H1 (cell line): Measurements from ENCODE around the gene HIVEP2. TPM values are rescaled to one million over a fixed set of nuclear protein-coding genes. Genes with fewer than 3 reads are reported as not detected.

Experiments used
- CTCF ChIA-PET: fragments of 300-600 bp; sonication (Branson Sonifier 250); formaldehyde crosslinking; loops from one replicate; lab custom pipeline; 2021; ENCODE audit not compliant: partially characterized antibody; lab: Charles Lee
- POLR2A ChIA-PET: fragments of 300-600 bp; sonication (Branson Sonifier 250); formaldehyde crosslinking; loops from one replicate; lab custom pipeline; 2021; ENCODE audit warnings: inconsistent platforms; ENCODE audit not compliant: partially characterized antibody; lab: Charles Lee
- DNase-seq, 2 experiments: peaks; one replicate each; pipeline versions ENCODE4 v3.0.0 to v3.0.0-alpha.2; 2010 to 2022; ENCODE audit warnings: low spot score in 2 of 2, low read depth in 1 of 2, mixed read lengths in 1 of 2
- FAIRE-seq: peaks from 2 replicates; lab custom pipeline; 2011; peaks lifted over from hg19 to GRCh38; lab: Jason Lieb, UNC
- H2AFZ ChIP-seq: 2 replicates; pipeline ENCODE4 v1.8.1; 2012; ENCODE audit warnings: low read length, inconsistent platforms
- H2AK5ac ChIP-seq: 2 replicates; pipeline ENCODE4 v1.6.1; 2013; ENCODE audit warnings: low read depth, low read length
- H2BK120ac ChIP-seq: replicated peaks from 2 replicates; pipeline ENCODE3; 2013; ENCODE audit warnings: low read depth, low read length, inconsistent platforms
- H2BK12ac ChIP-seq: 2 replicates; pipeline ENCODE4 v1.6.1; 2013; ENCODE audit warnings: low read depth, low read length
- H2BK15ac ChIP-seq: 2 replicates; pipeline ENCODE4 v1.6.1; 2013; ENCODE audit warnings: low read length
- H2BK20ac ChIP-seq: 2 replicates; pipeline ENCODE4 v1.6.1; 2013; ENCODE audit warnings: low read length
- H2BK5ac ChIP-seq: 2 replicates; pipeline ENCODE4 v1.6.1; 2013; ENCODE audit warnings: low read depth, low read length
- H3K14ac ChIP-seq: 2 replicates; pipeline ENCODE4 v1.6.1; 2013; ENCODE audit warnings: inconsistent platforms; ENCODE audit not compliant: insufficient read length
- H3K18ac ChIP-seq: 2 replicates; pipeline ENCODE4 v1.6.1; 2013; ENCODE audit warnings: low read length; ENCODE audit errors: extremely low read depth
- H3K23ac ChIP-seq: 2 replicates; pipeline ENCODE4 v1.6.1; 2013; ENCODE audit warnings: inconsistent platforms; ENCODE audit not compliant: insufficient read length
- H3K23me2 ChIP-seq: 2 replicates; pipeline ENCODE4 v1.6.1; 2013; ENCODE audit warnings: low read depth, low read length
- H3K27ac ChIP-seq: 2 replicates; pipeline ENCODE4 v1.6.1; 2011; ENCODE audit warnings: low read depth, low read length, inconsistent platforms
- H3K27me3 ChIP-seq, 4 experiments: replicated peaks in 1 of 4; 1 replicate in 1 of 4; 2 replicates in 3 of 4; pipeline versions ENCODE4 v1.6.1 to v1.8.1; 2011 to 2013; ENCODE audit warnings: low read length in 3 of 4, mild to moderate bottlenecking in 3 of 4, inconsistent platforms in 2 of 4, mixed read lengths in 2 of 4, moderate library complexity in 1 of 4; ENCODE audit not compliant: control insufficient read depth in 3 of 4, insufficient read depth in 3 of 4; ENCODE audit errors: extremely low read depth in 1 of 4
- H3K36me3 ChIP-seq, 4 experiments: 2 replicates each; pipeline versions ENCODE4 v1.6.1 to v1.8.1; 2011 to 2013; ENCODE audit warnings: mild to moderate bottlenecking in 4 of 4, low read length in 3 of 4, moderate library complexity in 2 of 4, control low read depth in 1 of 4, inconsistent platforms in 1 of 4; ENCODE audit not compliant: insufficient read depth in 4 of 4, control insufficient read depth in 2 of 4
- H3K4ac ChIP-seq: replicated peaks from 2 replicates; pipeline ENCODE3; 2013; ENCODE audit warnings: low read length, low read depth, mixed read lengths, inconsistent platforms; ENCODE audit not compliant: insufficient read length
- H3K4me1 ChIP-seq, 4 experiments: replicated peaks in 1 of 4; 1 replicate in 1 of 4; 2 replicates in 3 of 4; pipeline versions ENCODE4 v1.6.1 to v1.8.1; 2011 to 2013; ENCODE audit warnings: low read length in 3 of 4, inconsistent platforms in 2 of 4, mixed read lengths in 1 of 4; ENCODE audit not compliant: insufficient read depth in 4 of 4, control insufficient read depth in 3 of 4
- H3K4me2 ChIP-seq, 2 experiments: 2 replicates each; pipeline versions ENCODE4 v1.6.1 to v1.8.1; 2011 to 2013; ENCODE audit warnings: low read depth in 2 of 2, low read length in 2 of 2, control low read depth in 1 of 2, inconsistent platforms in 1 of 2, mild to moderate bottlenecking in 1 of 2; ENCODE audit not compliant: insufficient read depth in 1 of 2
- H3K4me3 ChIP-seq, 4 experiments: fragments of 200-600, 300-600 bp in 1 of 4; sonication (generic), shearing (Covaris generic), sonication (Bioruptor Twin) in 1 of 4; 2 replicates each; pipeline versions ENCODE4 v1.5.1 to v1.8.1; 2011 to 2016; ENCODE audit warnings: low read length in 4 of 4, low read depth in 3 of 4, control low read depth in 2 of 4, inconsistent platforms in 2 of 4, mild to moderate bottlenecking in 2 of 4, mixed read lengths in 1 of 4, moderate library complexity in 1 of 4; ENCODE audit not compliant: insufficient read depth in 2 of 4; ENCODE audit errors: extremely low read depth in 1 of 4
- H3K56ac ChIP-seq: replicated peaks from 2 replicates; pipeline ENCODE3; 2013; ENCODE audit warnings: low read depth, mild to moderate bottlenecking, mixed read lengths, low read length, inconsistent platforms; ENCODE audit not compliant: insufficient read length
- H3K79me1 ChIP-seq: 2 replicates; pipeline ENCODE4 v1.6.1; 2013; ENCODE audit warnings: low read depth, low read length, control low read depth
- H3K79me2 ChIP-seq, 2 experiments: 2 replicates each; pipeline versions ENCODE4 v1.6.1 to v1.8.1; 2012 to 2013; ENCODE audit warnings: low read length in 2 of 2, mild to moderate bottlenecking in 2 of 2, inconsistent platforms in 1 of 2; ENCODE audit not compliant: insufficient read depth in 2 of 2, control insufficient read depth in 1 of 2
- H3K9ac ChIP-seq, 4 experiments: replicated peaks in 1 of 4; 1 replicate in 1 of 4; 2 replicates in 3 of 4; pipeline versions ENCODE4 v1.6.1 to v1.8.1; 2011 to 2013; ENCODE audit warnings: low read depth in 3 of 4, low read length in 3 of 4, control low read depth in 2 of 4, mild to moderate bottlenecking in 2 of 4, moderate library complexity in 2 of 4, inconsistent platforms in 1 of 4; ENCODE audit errors: extremely low read depth in 1 of 4
- H3K9me3 ChIP-seq, 2 experiments: 2 replicates each; pipeline versions ENCODE4 v1.6.1 to v1.8.1; 2012 to 2013; ENCODE audit warnings: mild to moderate bottlenecking in 2 of 2, moderate library complexity in 2 of 2, control low read depth in 1 of 2, inconsistent platforms in 1 of 2, low read depth in 1 of 2, low read length in 1 of 2, mixed read lengths in 1 of 2; ENCODE audit not compliant: insufficient read depth in 2 of 2
- H4K20me1 ChIP-seq, 2 experiments: replicated peaks in 1 of 2; 2 replicates each; pipeline versions ENCODE3 to v1.8.1; 2011 to 2013; ENCODE audit warnings: inconsistent platforms in 2 of 2, low read length in 2 of 2, mild to moderate bottlenecking in 1 of 2; ENCODE audit not compliant: insufficient read depth in 2 of 2, control insufficient read depth in 1 of 2
- H4K5ac ChIP-seq: 2 replicates; pipeline ENCODE4 v1.6.1; 2013; ENCODE audit warnings: low read length, low read depth, mixed read lengths, inconsistent platforms; ENCODE audit not compliant: insufficient read length
- H4K8ac ChIP-seq: 2 replicates; pipeline ENCODE4 v1.8.0; 2013; ENCODE audit warnings: mild to moderate bottlenecking, moderate library complexity, low read length, inconsistent platforms; ENCODE audit not compliant: insufficient read depth; ENCODE audit errors: extremely low read depth
- H4K91ac ChIP-seq: replicated peaks from 2 replicates; pipeline ENCODE3; 2013; ENCODE audit warnings: low read length, mixed read lengths, inconsistent platforms; ENCODE audit not compliant: insufficient read length
- ASH2L ChIP-seq: fragments of 200-600, 300-600 bp; sonication (generic); IDR thresholded peaks from one replicate; pipeline ENCODE4 v1.7.1; 2017; ENCODE audit warnings: low read length
- BACH1 ChIP-seq: IDR thresholded peaks from 2 replicates; pipeline ENCODE4 v1.6.1; 2012; ENCODE audit warnings: low read length, improper control_type of control experiment
- FOSL1 ChIP-seq: IDR thresholded peaks from 2 replicates; pipeline ENCODE4 v1.6.1; 2011; ENCODE audit warnings: mild to moderate bottlenecking, low read depth, low read length, moderate library complexity; ENCODE audit not compliant: insufficient read depth
- JUN ChIP-seq: IDR thresholded peaks from 2 replicates; pipeline ENCODE4 v1.6.1; 2011; ENCODE audit warnings: low read depth, mild to moderate bottlenecking, improper control_type of control experiment, low read length
- RXRA ChIP-seq: IDR thresholded peaks from 2 replicates; pipeline ENCODE4 v1.6.1; 2011; ENCODE audit warnings: low read depth, mild to moderate bottlenecking, low read length, moderate library complexity; ENCODE audit not compliant: insufficient read depth
- SIN3A ChIP-seq, 2 experiments: IDR thresholded peaks in 1 of 2; conservative IDR thresholded peaks in 1 of 2; 2 replicates each; pipeline ENCODE4 v1.6.1; 2011 to 2012; ENCODE audit warnings: low read length in 2 of 2, improper control_type of control experiment in 1 of 2, low read depth in 1 of 2, mild to moderate bottlenecking in 1 of 2
- SRF ChIP-seq: IDR thresholded peaks from 2 replicates; pipeline ENCODE4 v1.6.1; 2011; ENCODE audit warnings: mild to moderate bottlenecking, low read depth, low read length, moderate library complexity
- ZNF274 ChIP-seq: IDR thresholded peaks from 2 replicates; pipeline ENCODE4 v1.7.0; 2012; ENCODE audit warnings: low read length, borderline replicate concordance; ENCODE audit errors: extremely low read depth
- polyA plus RNA-seq, 7 experiments: library from polyadenylated mRNA; depleted of rRNA in 3 of 7; stranded (reverse) in 5 of 7; unstranded in 2 of 7; fragments of >200 nt in 5 of 7; fragments of 200-250 nt in 2 of 7; gene quantifications; 1 replicate in 5 of 7; 2 replicates in 1 of 7; 4 replicates in 1 of 7; pipeline versions ENCODE4 v1.2.1 to v1.2.3, GENCODE V29; 2011 to 2013; ENCODE audit warnings: missing spikeins in 2 of 7, mixed read lengths in 2 of 7
- total RNA-seq: library from RNA; stranded (reverse); fragmentation: NEBNext Ultra II Directional; extraction: Animal tissue kit (Norgen Biotek cat#: 25700); gene quantifications from 2 replicates; pipeline ENCODE4 v1.2.1, GENCODE V29; 2021
- TF ChIP-seq, protein P1 (sequence below), 3 experiments: IDR thresholded peaks; 1 replicate in 2 of 3; 2 replicates in 1 of 3; pipeline versions ENCODE4 v1.5.1 to v1.6.1; 2011; ENCODE audit warnings: low read length in 3 of 3, mild to moderate bottlenecking in 3 of 3, inconsistent platforms in 2 of 3, low read depth in 1 of 3, moderate library complexity in 1 of 3; ENCODE audit not compliant: insufficient read depth in 1 of 3; ENCODE audit errors: control extremely low read depth in 1 of 3
- TF ChIP-seq, protein P2 (sequence below): IDR thresholded peaks from 2 replicates; pipeline ENCODE4 v1.6.1; 2012; ENCODE audit warnings: inconsistent platforms
- TF ChIP-seq, protein P3 (sequence below): IDR thresholded peaks from 2 replicates; pipeline ENCODE4 v1.6.1; 2012; ENCODE audit warnings: inconsistent platforms

Gene HIVEP2
- total and polyA plus RNA-seq, 2 of the 8 experiments (the other 6 are each of a cell fraction or from before 2014, with no cell fraction given), result 2.2 to 6.1 TPM

DNA sequence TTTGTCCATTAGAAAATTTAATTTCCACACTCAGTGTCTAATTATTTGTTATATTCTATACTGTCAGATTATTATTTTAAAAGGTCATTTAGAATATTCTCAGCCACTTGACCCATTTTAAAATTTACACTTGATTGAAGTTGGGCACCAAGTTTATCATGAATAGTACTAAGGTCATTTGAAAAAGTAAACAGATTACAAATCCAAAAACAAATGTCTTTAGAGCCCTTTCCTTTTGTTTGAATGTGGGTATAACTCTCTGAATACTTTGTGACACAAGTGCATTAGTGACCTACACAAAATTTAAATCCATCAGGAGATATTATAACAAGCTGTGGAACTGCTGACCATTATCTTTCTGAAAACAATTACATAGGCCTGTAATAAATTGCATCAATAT lies 11.3 kb downstream of the HIVEP2 start:
- Histone ChIP-seq H3K23me2 (no peaks in the 10 kb centered on the region), H3K14ac (no peak overlapping the region), H3K36me3 (no peaks in the 10 kb centered on the region), H3K27me3 (no peaks in the 10 kb centered on the region), H3K27ac (no peak overlapping the region), H3K9ac (no peak overlapping the region), H3K79me2 (peaks cover 0 to 42% of the 10 kb centered on the region in 2 experiments; a peak in 3 of 4 replicates), H2BK20ac (no peak overlapping the region), H3K4me1 (no peaks in the 10 kb centered on the region), H4K20me1 (peaks cover 0 to 3% of the 10 kb centered on the region in 2 experiments), H3K23ac (no peak overlapping the region), H2BK120ac (no peak overlapping the region), H3K9me3 (no peaks in the 10 kb centered on the region), H2BK5ac (no peak overlapping the region), H3K4me2 (no peak overlapping the region), H2BK15ac (no peak overlapping the region), H4K8ac (no peak overlapping the region), H3K4ac (no peak overlapping the region), H3K4me3 (no peak overlapping the region), H2AK5ac (no peak overlapping the region), H3K56ac (no peak overlapping the region), H2BK12ac (no peak overlapping the region), H4K5ac (no peak overlapping the region), H3K79me1 (no peaks in the 10 kb centered on the region; the same call in 1 of the 2 replicates), H3K18ac (no peak overlapping the region), H2AFZ (no peak overlapping the region), H4K91ac (no peak overlapping the region)
- no peak for DNase-seq
- CTCF ChIA-PET, result no interaction called here
- POLR2A ChIA-PET, result no interaction called here
- no peak for TF ChIP-seq JUN
- no peak for TF ChIP-seq SIN3A (conservative IDR thresholded peaks at IDR 0.05 in 1 of 2, IDR thresholded peaks at IDR 0.05 in 1 of 2; ENCODE audit: low read depth in 1 of 2, low read length in 2 of 2)
- TF ChIP-seq, protein P1, sequence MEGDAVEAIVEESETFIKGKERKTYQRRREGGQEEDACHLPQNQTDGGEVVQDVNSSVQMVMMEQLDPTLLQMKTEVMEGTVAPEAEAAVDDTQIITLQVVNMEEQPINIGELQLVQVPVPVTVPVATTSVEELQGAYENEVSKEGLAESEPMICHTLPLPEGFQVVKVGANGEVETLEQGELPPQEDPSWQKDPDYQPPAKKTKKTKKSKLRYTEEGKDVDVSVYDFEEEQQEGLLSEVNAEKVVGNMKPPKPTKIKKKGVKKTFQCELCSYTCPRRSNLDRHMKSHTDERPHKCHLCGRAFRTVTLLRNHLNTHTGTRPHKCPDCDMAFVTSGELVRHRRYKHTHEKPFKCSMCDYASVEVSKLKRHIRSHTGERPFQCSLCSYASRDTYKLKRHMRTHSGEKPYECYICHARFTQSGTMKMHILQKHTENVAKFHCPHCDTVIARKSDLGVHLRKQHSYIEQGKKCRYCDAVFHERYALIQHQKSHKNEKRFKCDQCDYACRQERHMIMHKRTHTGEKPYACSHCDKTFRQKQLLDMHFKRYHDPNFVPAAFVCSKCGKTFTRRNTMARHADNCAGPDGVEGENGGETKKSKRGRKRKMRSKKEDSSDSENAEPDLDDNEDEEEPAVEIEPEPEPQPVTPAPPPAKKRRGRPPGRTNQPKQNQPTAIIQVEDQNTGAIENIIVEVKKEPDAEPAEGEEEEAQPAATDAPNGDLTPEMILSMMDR (IDR thresholded peaks at IDR 0.05; ENCODE audit: control extremely low read depth in 1 of 3, insufficient read depth in 1 of 3, low read depth in 1 of 3, low read length in 3 of 3), result no peak
- TF ChIP-seq ZNF274, result no peak
- no peak for TF ChIP-seq FOSL1
- TF ChIP-seq RXRA, result no peak
- TF ChIP-seq ASH2L, result no peak
- TF ChIP-seq SRF, result no peak
- TF ChIP-seq BACH1, result no peak
- TF ChIP-seq, protein P2, sequence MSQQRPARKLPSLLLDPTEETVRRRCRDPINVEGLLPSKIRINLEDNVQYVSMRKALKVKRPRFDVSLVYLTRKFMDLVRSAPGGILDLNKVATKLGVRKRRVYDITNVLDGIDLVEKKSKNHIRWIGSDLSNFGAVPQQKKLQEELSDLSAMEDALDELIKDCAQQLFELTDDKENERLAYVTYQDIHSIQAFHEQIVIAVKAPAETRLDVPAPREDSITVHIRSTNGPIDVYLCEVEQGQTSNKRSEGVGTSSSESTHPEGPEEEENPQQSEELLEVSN, result no peak
- TF ChIP-seq, protein P3, sequence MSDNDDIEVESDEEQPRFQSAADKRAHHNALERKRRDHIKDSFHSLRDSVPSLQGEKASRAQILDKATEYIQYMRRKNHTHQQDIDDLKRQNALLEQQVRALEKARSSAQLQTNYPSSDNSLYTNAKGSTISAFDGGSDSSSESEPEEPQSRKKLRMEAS, result no peak
- no peak for FAIRE-seq
